Hematopoietic multipotent progenitor cell treated with erythropoietin and hydrocortisone succinate and interleukin-3 and kit ligand, for 6 days (in vitro differentiated cells): ENCODE results near the gene CRKL.
"Not testable (repeated sequence)": the region's sequence is repeated elsewhere in the genome, so short reads cannot be mapped to it uniquely, and the experiment has no call there.

Source experiments
- DNase-seq: peaks from one replicate; pipeline ENCODE4 v3.0.0-alpha.2; 2015

CRKL gene

GRCh38 chr22:20935780-20936539 lies 18.8 kb downstream of the CRKL start:
- DNase-seq: not testable (repeated sequence)

- no peak for DNase-seq
These were observed 20.0 kb downstream of the CRKL start for GRCh38 chr22:20937031-20937793.

- no peak for DNase-seq
These were observed 20.8 kb downstream of the CRKL start for GRCh38 chr22:20937794-20938671.

GRCh38 chr22:20939457-20940185 lies 22.4 kb downstream of the CRKL start:
- DNase-seq: not testable (repeated sequence)

GRCh38 chr22:20940186-20940651 lies 23.0 kb downstream of the CRKL start:
- DNase-seq: no peak

- DNase-seq: no peak
These were observed 23.7 kb downstream of the CRKL start for GRCh38 chr22:20940904-20941385.

- DNase-seq: not testable (repeated sequence)
These were observed 25.1 kb downstream of the CRKL start for GRCh38 chr22:20942203-20942902.

- DNase-seq: no peak
These were observed 26.1 kb downstream of the CRKL start for GRCh38 chr22:20943104-20943933.

- no peak for DNase-seq
These were observed 26.8 kb downstream of the CRKL start for GRCh38 chr22:20944042-20944441.

- no peak for DNase-seq
These were observed 28.3 kb downstream of the CRKL start for GRCh38 chr22:20945578-20945934.

GRCh38 chr22:20946080-20946986 lies 29.1 kb downstream of the CRKL start:
- no peak for DNase-seq

GRCh38 chr22:20946991-20947390 lies 29.8 kb downstream of the CRKL start:
- DNase-seq: no peak

- DNase-seq: no peak
These were observed 31.2 kb downstream of the CRKL start for GRCh38 chr22:20948450-20948849.

- no peak for DNase-seq
These were observed 31.8 kb downstream of the CRKL start for GRCh38 chr22:20948989-20949388.

- no peak for DNase-seq
These were observed 32.5 kb downstream of the CRKL start for GRCh38 chr22:20949698-20950183.

- no peak for DNase-seq
These were observed 34.1 kb downstream of the CRKL start for GRCh38 chr22:20951151-20951931.

- DNase-seq: no peak
These were observed 34.7 kb downstream of the CRKL start for GRCh38 chr22:20951932-20952380.

GRCh38 chr22:20952544-20953341 lies 35.5 kb downstream of the CRKL start:
- DNase-seq: no peak
